Mesangial cell (primary cell): ENCODE measurements around the gene ADGB. TPM values are rescaled to one million over a fixed set of nuclear protein-coding genes. Genes with fewer than 3 reads are reported as not detected.

Experiments used
- total RNA-seq: library from RNA; depleted of rRNA; stranded (reverse); fragments of >200 nt; gene quantifications from 2 replicates; pipeline ENCODE4 v1.2.3, GENCODE V29; 2015

Gene ADGB
- total RNA-seq = not detected in 2 replicates

DNA sequence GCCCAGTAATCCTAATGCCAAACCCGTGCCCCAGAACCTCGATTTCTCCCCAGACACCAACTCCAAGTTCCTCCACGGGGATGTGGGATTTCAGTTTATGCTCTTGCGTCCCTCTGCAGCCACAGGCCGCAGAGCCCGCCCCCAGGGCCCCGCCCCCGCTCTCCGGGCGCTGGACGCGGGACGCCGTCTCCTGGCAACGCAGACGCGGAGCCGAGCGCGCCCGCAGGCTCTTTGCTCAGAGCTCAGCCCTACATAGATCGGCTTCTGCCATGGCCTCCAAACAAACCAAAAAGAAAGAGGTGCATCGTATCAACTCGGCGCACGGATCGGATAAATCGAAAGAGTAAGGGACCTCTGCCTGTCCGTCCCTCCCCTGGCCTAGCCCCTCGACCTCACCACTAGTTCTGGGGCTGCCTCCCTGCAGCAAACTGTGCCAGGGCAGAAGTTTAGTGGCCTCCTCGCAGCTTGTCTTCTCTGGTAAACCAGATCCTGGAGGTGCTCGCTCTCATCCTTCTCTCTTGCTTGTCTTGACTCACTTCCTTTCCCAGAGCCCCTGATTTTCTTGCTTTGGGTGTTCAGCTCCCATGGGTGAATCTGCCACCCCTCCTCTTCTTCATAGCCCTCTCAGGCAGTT lies at the start of gene ADGB:
Gene ADGB, plus strand, starts transcription at position 201 of the 634 bp plus-strand sequence. Its CDS starts 69 bp downstream, at position 270.

Other genes with a start within 250 kb of the ADGB start
- gene RAB32, start 55.1 kb upstream of the ADGB start, total RNA-seq = 79.2 and 89.6 TPM in 2 replicates